Fibroblast of lung (primary cell): ENCODE data around the gene DMAC1. TPM values are rescaled to one million over a fixed set of nuclear protein-coding genes. Genes with fewer than 3 reads are reported as not detected.

Source experiments
- DNase-seq, 2 donors: peaks; one replicate each; pipeline versions ENCODE4 v3.0.0 to v3.0.0-alpha.2; 2010; ENCODE audit warnings: low read depth in 2 of 2
- H2AFZ ChIP-seq: 2 replicates; pipeline ENCODE4 v1.5.1; 2012; ENCODE audit warnings: low read length, control low read depth, inconsistent platforms
- H3K27ac ChIP-seq: 2 replicates; pipeline ENCODE4 v1.5.1; 2011; ENCODE audit warnings: low read length, control low read depth; ENCODE audit not compliant: insufficient read depth
- H3K27me3 ChIP-seq: 2 replicates; pipeline ENCODE4 v1.5.1; 2011; ENCODE audit warnings: mild to moderate bottlenecking, low read length; ENCODE audit not compliant: control insufficient read depth, insufficient read depth
- H3K36me3 ChIP-seq: 2 replicates; pipeline ENCODE4 v1.5.1; 2011; ENCODE audit warnings: low read length; ENCODE audit not compliant: control insufficient read depth, insufficient read depth
- H3K4me1 ChIP-seq: 2 replicates; pipeline ENCODE4 v1.5.1; 2011; ENCODE audit warnings: low read length; ENCODE audit not compliant: control insufficient read depth, insufficient read depth; ENCODE audit errors: extremely low read depth
- H3K4me2 ChIP-seq: 2 replicates; pipeline ENCODE4 v1.5.1; 2011; ENCODE audit warnings: low read length, control low read depth; ENCODE audit not compliant: insufficient read depth; ENCODE audit errors: extremely low read depth
- H3K4me3 ChIP-seq, 4 experiments: fragments of 200-600 bp in 1 of 4; sonication (generic) in 1 of 4; replicated peaks in 1 of 4; 2 replicates each; pipeline ENCODE4 v1.5.1; 2011 to 2016; ENCODE audit warnings: low read length in 4 of 4, low read depth in 3 of 4, mild to moderate bottlenecking in 3 of 4, control low read depth in 2 of 4, inconsistent platforms in 1 of 4, mixed read lengths in 1 of 4; ENCODE audit not compliant: insufficient read depth in 1 of 4; ENCODE audit errors: control extremely low read depth in 1 of 4
- H3K79me2 ChIP-seq: 2 replicates; pipeline ENCODE4 v1.5.1; 2012; ENCODE audit warnings: mild to moderate bottlenecking, low read length, inconsistent platforms; ENCODE audit not compliant: control insufficient read depth, insufficient read depth
- H3K9ac ChIP-seq: 2 replicates; pipeline ENCODE4 v1.5.1; 2011; ENCODE audit warnings: mild to moderate bottlenecking, low read length, control low read depth; ENCODE audit not compliant: insufficient read depth
- H3K9me3 ChIP-seq: 2 replicates; pipeline ENCODE4 v1.5.1; 2012; ENCODE audit warnings: low read depth, low read length; ENCODE audit not compliant: control insufficient read depth, insufficient read depth
- H4K20me1 ChIP-seq: 2 replicates; pipeline ENCODE4 v1.5.1; 2011; ENCODE audit warnings: low read length; ENCODE audit not compliant: control insufficient read depth, insufficient read depth; ENCODE audit errors: extremely low read depth
- EZH2 ChIP-seq: IDR thresholded peaks from 2 replicates; pipeline ENCODE4 v1.5.1; 2012; ENCODE audit warnings: low read length, control low read depth, mild to moderate bottlenecking; ENCODE audit errors: missing control alignments
- polyA plus RNA-seq, 2 donors: library from polyadenylated mRNA; depleted of rRNA in 1 of 2; stranded (reverse) in 1 of 2; unstranded in 1 of 2; fragments of >200 nt; gene quantifications; 2 replicates each; pipeline ENCODE4 v1.2.1, GENCODE V29; 2011 to 2012; ENCODE audit warnings: missing spikeins in 1 of 2
- total RNA-seq: library from RNA; depleted of rRNA; stranded (reverse); fragments of >200 nt; gene quantifications from 2 replicates; pipeline ENCODE4 v1.2.1, GENCODE V29; 2014
- TF ChIP-seq, protein P1 (sequence below), 2 donors: IDR thresholded peaks in 1 of 2; conservative IDR thresholded peaks in 1 of 2; 1 replicate in 1 of 2; 2 replicates in 1 of 2; pipeline ENCODE4 v1.5.1; 2011 to 2012; ENCODE audit warnings: low read length in 2 of 2, control low read depth in 1 of 2, inconsistent platforms in 1 of 2, low read depth in 1 of 2, mild to moderate bottlenecking in 1 of 2

DMAC1 gene
- total and polyA plus RNA-seq, 2 donors (not counting 1 experiment from before 2014, with no cell fraction given) = 8.1 to 12.6 TPM

DNA sequence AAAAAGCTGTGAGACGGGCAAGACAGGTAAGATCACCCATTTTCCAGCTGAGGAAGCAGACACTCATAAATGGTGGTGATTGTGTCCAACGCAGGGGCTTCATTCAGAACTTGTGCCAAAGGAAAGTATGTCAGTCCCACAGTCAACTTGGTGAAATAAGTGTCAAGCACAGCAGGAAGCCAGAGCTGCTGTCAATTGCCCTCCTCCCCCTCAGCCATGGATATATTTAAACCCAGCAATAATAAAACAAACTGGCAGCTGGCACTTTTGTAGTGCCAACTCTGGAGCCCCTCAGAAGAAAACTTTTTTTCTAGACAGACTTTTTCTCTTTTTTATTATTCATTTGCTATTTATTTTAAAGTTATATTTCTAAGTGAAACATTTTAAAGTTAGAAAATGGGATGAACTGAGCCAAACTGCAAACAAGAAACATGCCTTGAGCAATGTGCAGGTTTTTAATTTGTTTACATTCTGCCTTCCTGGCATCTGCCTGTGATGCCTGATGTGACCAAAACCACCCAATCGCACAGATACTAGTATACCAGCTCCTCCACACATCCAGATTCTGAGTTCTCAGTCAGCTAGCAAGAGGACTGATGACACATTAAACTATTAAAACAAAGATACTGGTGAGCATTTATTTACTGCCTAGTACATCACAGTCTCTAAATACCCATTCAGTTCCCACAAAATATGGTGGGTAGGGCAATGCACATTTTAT is 17.0 kb downstream of the DMAC1 start:
- Histone ChIP-seq H3K79me2 (no peaks in the 10 kb centered on the region), H3K27ac (no peak overlapping the region), H3K27me3 (no peaks in the 10 kb centered on the region), H4K20me1 (no peaks in the 10 kb centered on the region), H3K9ac (no peak overlapping the region), H3K9me3 (no peaks in the 10 kb centered on the region), H3K4me2 (no peak overlapping the region), H3K4me3 (no peak overlapping the region), H3K36me3 (no peaks in the 10 kb centered on the region), H3K4me1 (no peaks in the 10 kb centered on the region), H2AFZ (no peak overlapping the region)
- TF ChIP-seq, protein P1, sequence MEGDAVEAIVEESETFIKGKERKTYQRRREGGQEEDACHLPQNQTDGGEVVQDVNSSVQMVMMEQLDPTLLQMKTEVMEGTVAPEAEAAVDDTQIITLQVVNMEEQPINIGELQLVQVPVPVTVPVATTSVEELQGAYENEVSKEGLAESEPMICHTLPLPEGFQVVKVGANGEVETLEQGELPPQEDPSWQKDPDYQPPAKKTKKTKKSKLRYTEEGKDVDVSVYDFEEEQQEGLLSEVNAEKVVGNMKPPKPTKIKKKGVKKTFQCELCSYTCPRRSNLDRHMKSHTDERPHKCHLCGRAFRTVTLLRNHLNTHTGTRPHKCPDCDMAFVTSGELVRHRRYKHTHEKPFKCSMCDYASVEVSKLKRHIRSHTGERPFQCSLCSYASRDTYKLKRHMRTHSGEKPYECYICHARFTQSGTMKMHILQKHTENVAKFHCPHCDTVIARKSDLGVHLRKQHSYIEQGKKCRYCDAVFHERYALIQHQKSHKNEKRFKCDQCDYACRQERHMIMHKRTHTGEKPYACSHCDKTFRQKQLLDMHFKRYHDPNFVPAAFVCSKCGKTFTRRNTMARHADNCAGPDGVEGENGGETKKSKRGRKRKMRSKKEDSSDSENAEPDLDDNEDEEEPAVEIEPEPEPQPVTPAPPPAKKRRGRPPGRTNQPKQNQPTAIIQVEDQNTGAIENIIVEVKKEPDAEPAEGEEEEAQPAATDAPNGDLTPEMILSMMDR (conservative IDR thresholded peaks at IDR 0.05 in 1 of 2, IDR thresholded peaks at IDR 0.05 in 1 of 2; ENCODE audit: low read depth in 1 of 2, low read length in 2 of 2) = no peak
- no peak for TF ChIP-seq EZH2
- DNase-seq = no peak

DNA sequence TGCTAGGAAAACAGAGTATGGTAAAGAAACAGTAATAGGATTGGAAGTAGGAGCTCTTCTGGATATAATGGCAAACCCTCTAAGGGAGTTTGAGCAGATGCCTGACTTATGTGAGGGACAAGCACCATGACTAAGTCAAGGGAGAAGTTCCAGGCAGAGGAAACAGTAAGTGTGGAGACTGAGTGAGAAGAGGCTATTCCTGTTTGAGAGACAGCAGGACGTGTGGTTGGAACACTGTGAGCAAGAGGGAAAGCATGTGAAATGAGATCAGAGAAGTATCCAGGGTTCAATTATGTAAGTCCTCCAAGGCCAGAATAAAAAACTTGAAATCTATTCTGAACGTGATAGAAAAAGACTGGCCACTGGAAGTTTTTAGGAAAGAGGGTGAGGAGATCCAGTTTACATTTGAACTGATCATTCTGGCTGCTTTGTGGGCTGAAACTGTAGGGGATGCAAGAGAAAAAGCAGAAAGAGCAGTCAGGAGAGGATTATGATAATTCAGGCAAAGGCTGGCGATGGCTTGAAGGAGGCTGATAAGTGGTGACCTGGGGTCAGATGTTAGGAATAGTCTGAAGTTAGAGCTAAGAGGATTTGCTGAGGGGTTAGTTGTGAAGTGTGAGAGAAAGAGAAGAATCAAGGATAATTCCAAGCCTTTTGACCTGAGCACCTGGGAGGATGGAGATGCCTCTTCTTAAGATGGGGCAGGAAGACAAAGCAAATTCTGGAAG is 19.2 kb downstream of the DMAC1 start:
- H3K27ac ChIP-seq = no peak overlapping the region
- peak; percentile 18 to 80 for DNase-seq
- H3K4me2 ChIP-seq = no peak overlapping the region
- no peaks in the 10 kb centered on the region for H3K36me3 ChIP-seq
- H2AFZ ChIP-seq = no peak overlapping the region
- no peaks in the 10 kb centered on the region for H3K9me3 ChIP-seq
- H3K4me1 ChIP-seq = no peaks in the 10 kb centered on the region
- no peak overlapping the region for H3K4me3 ChIP-seq
- H4K20me1 ChIP-seq = no peaks in the 10 kb centered on the region
- H3K27me3 ChIP-seq = no peaks in the 10 kb centered on the region
- TF ChIP-seq, protein P1 (conservative IDR thresholded peaks at IDR 0.05 in 1 of 2, IDR thresholded peaks at IDR 0.05 in 1 of 2; ENCODE audit: low read depth in 1 of 2, low read length in 2 of 2) = no peak
- TF ChIP-seq EZH2 = no peak
- H3K79me2 ChIP-seq = no peaks in the 10 kb centered on the region
- H3K9ac ChIP-seq = no peak overlapping the region

DNA sequence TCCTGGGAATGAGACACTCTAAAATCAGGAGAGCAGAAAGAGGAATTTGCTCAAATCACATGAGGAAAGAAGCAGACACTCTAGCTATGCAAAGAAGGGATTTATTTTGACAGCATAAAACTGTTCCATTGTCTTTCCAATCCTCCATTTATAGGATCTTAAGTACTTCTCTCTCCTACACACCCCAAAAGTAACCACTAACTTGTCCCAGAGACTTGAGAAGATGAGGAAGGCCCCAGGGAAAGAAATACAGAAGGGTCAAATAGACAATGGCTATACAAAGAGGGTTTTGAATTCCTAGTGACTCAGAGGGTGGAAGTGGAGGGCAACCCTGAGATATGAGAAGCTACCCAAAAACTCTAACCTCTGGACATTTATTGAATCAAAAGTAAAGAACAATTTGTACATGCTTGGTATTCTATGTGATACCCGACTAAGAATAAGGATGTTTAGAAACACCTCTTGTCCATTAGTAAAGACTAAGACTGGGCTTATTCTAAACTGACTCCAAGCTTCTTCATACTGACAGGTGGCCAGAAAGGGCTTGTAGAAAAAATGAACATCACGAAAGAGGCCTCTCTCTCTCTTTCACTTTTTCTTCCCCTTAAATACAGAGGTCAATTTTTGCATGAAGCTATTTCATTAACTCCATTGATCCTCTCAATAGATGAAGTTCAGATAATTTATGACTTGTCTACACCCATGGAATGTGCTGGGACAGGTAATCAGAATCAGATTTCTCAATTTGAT is 20.6 kb downstream of the DMAC1 start:
- DNase-seq = no peak
- H3K36me3 ChIP-seq = no peaks in the 10 kb centered on the region
- H3K9ac ChIP-seq = no peak overlapping the region
- H4K20me1 ChIP-seq = no peaks in the 10 kb centered on the region
- TF ChIP-seq, protein P1 (conservative IDR thresholded peaks at IDR 0.05 in 1 of 2, IDR thresholded peaks at IDR 0.05 in 1 of 2; ENCODE audit: low read depth in 1 of 2, low read length in 2 of 2) = no peak
- TF ChIP-seq EZH2 = no peak
- no peak overlapping the region for H3K4me3 ChIP-seq
- no peaks in the 10 kb centered on the region for H3K9me3 ChIP-seq
- H3K4me1 ChIP-seq = no peaks in the 10 kb centered on the region
- no peaks in the 10 kb centered on the region for H3K27me3 ChIP-seq
- no peak overlapping the region for H2AFZ ChIP-seq
- no peak overlapping the region for H3K4me2 ChIP-seq
- no peaks in the 10 kb centered on the region for H3K79me2 ChIP-seq
- no peak overlapping the region for H3K27ac ChIP-seq
